Stimulated activated CD4-positive, alpha-beta T cell treated with anti-CD3 and anti-CD28 coated beads, Interleukin-12 subunit alpha, Interleukin-12 subunit beta, amount 100 ng/mL, for 48 hours (primary cell): ENCODE data around the gene KCNF1.

Experiments used
- DNase-seq, 3 donors: peaks; one replicate each; pipeline ENCODE4 v3.0.0-alpha.2; 2020; ENCODE audit warnings: low read depth in 2 of 3, low spot score in 1 of 3

KCNF1 gene

DNA sequence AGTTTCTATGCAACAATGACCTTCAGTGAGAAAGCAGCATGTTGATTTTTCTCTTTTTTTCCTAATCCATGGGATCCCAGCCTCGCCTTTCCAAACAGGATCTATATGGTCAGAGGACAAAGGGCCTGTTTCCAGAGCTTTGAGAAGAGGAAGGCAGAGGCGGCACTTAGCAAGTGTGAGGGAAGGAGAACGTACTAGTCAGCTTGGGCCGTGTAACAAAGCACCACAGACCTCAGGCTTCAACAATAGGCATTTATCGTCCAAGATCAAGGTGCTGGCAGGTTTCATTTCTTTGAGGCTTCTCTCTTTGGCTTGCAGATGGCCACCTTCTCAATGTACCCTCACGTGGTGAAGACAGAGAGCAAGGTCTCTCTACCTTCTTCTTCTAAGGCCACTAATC is 7.3 kb upstream of the KCNF1 start:
- DNase-seq = no peak

DNA sequence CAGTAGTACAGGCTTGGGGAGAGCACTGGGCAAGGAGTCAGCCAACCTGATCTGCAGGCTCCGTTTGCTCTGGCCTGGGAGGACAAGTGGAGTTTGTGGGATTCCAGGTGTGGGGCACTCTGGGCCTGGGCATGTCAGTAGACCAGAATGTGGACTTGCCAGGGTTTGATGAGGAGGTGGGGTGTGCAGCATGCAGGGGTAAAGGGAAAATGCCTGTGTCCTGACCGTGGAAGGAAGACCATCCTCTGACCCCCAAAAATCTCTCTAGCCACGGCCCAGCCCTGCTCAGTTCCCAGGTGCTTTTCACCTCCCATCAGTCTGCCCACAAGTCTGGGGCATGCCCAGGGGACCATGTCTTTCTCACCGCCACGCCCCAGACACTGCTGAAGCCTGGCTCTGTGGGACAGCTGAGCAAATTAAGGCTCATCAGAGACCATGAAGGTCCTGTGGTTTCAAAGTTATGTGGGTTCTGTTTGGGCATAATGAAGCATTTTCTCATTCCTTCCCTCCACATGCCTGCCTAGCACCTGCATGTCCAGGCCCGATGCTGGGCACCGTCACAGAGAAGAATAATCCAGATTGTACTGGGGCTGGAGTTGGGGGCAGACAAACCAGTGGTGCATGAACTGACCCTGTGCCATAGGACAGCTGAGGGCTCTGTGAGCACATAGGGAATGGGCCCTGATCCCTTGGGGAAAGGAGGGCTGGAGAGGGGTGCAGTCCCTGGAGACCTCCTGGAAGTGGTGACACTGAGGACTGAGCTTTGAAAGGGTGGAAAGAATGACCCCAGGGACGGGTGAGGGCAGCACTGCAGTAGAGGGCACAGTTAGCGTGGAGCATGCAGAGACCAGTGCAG is 6.5 kb upstream of the KCNF1 start:
- no peak for DNase-seq

- DNase-seq = no peak
Observed at GRCh38 chr2:10905862-10906143, 5.9 kb upstream of the KCNF1 start.

DNA sequence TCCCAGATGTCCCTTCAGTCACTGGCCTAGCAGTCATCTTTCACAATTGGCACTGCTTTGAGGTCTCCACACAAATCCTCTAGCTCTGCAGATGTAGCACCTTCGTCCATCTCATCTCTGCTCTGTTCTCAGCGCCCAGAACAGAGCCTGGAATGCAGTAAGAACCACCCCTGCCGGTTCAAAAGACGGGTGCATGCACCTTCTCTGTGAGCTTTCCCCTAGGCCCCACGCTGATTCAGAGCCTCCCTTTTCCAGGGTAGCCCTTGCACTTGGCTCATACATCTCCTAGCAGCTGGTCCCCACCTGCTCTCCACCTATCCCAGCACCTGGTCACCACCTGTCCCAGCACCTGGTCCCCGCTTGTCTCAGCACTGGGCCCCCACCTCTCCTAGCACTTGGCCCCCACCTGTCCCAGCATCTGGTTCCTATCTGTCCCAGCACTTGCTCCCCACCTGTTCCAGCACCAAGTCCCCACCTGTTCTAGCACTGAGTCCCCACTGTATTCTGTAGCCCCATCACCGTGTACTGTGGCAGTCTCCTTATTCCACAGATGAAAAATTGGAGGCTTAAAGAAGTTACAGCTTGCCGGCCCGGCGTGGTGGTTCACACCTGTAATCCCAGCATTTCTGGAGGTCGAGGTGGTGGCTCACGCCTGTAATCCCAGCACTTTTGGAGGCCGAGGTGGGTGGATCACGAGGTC is 4.7 kb upstream of the KCNF1 start:
- no peak for DNase-seq

GRCh38 chr2:10908195-10908594 is 3.5 kb upstream of the KCNF1 start:
- no peak for DNase-seq

GRCh38 chr2:10909050-10909995 is 2.4 kb upstream of the KCNF1 start:
- peak in 1 of 3 donors; percentile 19 for DNase-seq

- DNase-seq = no peak
Observed at GRCh38 chr2:10909996-10910341, 1.8 kb upstream of the KCNF1 start.

DNA sequence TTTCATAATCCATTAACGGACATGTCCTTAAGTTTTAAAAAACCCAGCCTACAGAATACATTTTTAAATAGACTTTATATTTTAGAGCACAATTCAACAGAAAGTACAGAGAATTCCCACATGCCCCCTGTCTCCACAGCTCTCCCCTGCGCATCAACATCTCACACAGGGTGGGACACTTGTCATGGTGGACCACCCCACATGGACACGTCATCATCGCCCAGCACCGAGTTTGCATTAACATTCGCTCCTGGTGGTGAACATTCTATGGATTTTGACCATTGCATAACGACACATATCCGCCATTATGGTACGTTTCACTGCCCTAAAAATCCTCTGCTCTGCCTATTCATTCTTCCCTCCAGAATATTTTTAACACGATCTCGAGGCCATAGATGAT is 1.1 kb upstream of the KCNF1 start:
- DNase-seq = no peak

DNA sequence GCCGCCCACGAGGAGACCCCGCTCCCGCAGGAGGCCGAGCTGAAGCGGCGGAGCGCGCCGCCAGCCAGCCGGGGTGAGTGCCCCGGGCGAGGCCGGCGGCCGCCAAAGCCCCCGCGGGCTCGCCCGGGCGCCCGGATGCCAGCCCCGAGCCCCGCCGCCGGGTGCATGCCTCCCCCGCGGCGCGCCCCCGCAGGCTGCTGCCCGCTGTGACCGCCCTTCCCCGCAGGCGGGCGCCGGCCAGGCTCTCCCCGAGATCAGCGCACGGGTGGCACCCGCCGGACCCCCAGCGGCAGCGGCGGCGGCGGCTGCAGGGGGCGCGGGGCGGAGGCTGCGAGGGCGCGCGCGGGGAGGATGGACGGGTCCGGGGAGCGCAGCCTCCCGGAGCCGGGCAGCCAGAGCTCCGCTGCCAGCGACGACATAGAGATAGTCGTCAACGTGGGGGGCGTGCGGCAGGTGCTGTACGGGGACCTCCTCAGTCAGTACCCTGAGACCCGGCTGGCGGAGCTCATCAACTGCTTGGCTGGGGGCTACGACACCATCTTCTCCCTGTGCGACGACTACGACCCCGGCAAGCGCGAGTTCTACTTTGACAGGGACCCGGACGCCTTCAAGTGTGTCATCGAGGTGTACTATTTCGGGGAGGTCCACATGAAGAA is 470 bp downstream of the KCNF1 start:
- no peak for DNase-seq

GRCh38 chr2:10912796-10913455 is 1.2 kb downstream of the KCNF1 start:
- DNase-seq = no peak

- DNase-seq = no peak
Observed at GRCh38 chr2:10913501-10914271, 2.0 kb downstream of the KCNF1 start.

- DNase-seq = no peak
Observed at GRCh38 chr2:10914272-10914693, 2.5 kb downstream of the KCNF1 start.

- no peak for DNase-seq
Observed at GRCh38 chr2:10915236-10915635, 3.5 kb downstream of the KCNF1 start.

DNA sequence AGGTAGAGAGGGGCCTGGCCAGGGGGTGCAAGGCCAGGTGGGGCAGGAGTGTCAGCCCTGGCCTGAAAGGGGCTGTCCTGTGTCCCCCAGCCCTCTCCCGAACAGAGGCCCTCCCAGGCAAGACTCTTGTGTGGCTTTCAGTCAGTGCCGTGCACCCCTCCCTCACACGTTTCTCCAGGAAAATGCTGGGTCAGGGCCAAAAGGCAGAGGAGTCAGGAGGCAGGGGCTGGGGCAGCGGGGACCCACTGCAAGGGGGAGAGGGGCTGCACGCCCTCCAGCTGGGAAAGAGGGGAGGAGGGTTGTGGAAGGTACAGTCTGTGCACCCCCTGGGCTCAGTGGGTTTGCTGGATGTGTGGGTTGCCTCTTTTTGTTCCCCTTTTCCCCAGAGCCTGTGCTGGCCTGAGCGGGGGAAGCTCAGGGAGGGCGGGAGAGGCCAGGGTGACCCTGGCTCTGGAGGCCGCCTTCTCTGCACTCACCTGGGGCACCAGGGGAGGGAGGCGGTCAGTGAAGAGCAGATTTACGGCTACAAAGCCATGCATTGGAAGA is 4.1 kb downstream of the KCNF1 start:
- DNase-seq = no peak

- no peak for DNase-seq
Observed at GRCh38 chr2:10916953-10917352, 5.2 kb downstream of the KCNF1 start.

DNA sequence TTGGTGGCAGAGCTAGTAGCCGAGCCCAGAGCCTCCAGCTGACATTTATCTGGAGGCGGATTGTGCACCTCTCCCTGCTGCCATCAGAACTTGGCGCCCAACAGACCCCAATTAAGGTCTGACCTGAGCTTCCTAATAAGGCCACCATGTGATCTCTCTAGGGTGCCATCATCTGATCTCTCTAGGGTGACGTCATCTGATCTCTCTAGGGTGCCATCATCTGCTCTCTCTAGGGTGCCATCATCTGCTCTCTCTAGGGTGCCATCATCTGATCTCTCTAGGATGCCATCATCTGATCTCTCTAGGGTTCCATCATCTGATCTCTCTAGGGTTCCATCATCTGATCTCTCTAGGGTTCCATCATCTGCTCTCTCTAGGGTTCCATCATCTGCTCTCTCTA is 6.2 kb downstream of the KCNF1 start:
- DNase-seq = no peak

GRCh38 chr2:10918661-10919409 is 7.1 kb downstream of the KCNF1 start:
- no peak for DNase-seq

GRCh38 chr2:10919410-10919770 is 7.7 kb downstream of the KCNF1 start:
- no peak for DNase-seq
